Upper lobe of right lung (tissue), 1 donor: ENCODE results near the gene PLEKHO1. TPM values are rescaled to one million over a fixed set of nuclear protein-coding genes. Genes with fewer than 3 reads are reported as not detected.

Experiments
- ATAC-seq: fragments of 200-7000 bp; cut with Tn5 transposase; one replicate; pipeline ENCODE4 v1.9.1; 2020; ENCODE audit warnings: mild to moderate bottlenecking, moderate library complexity
- DNase-seq: peaks from one replicate; pipeline ENCODE4 v3.0.0-alpha.2; 2020
- H3K27ac ChIP-seq: fragments of 200-600 bp; one replicate; pipeline ENCODE4 v1.8.0; 2022
- H3K27me3 ChIP-seq: fragments of 200-600 bp; one replicate; pipeline ENCODE4 v1.8.0; 2022; ENCODE audit warnings: mild to moderate bottlenecking
- H3K36me3 ChIP-seq: fragments of 200-600 bp; one replicate; pipeline ENCODE4 v1.8.0; 2022
- H3K4me1 ChIP-seq: fragments of 200-600 bp; one replicate; pipeline ENCODE4 v1.8.0; 2022
- H3K4me3 ChIP-seq: fragments of 200-600 bp; one replicate; pipeline ENCODE4 v1.8.0; 2022; ENCODE audit warnings: mild to moderate bottlenecking
- H3K9me3 ChIP-seq: fragments of 200-600 bp; one replicate; pipeline ENCODE4 v1.8.0; 2022
- intact Hi-C: fragments of 100-400 bp; cut with DNase I; formaldehyde crosslinking; loops from one replicate; pipeline ENCODE4 v1.11.0; 2022
- total RNA-seq: library from RNA; stranded (reverse); fragmentation: NEBNext Ultra II Directional; extraction: Animal tissue kit (Norgen Biotek cat#: 25700); gene quantifications from one replicate; pipeline ENCODE4 v1.2.1, GENCODE V29; 2021
- TF ChIP-seq, protein P1 (sequence below): fragments of 200-600 bp; IDR thresholded peaks from one replicate; pipeline ENCODE4 v1.8.0; 2022; ENCODE audit warnings: antibody characterized with exemption
- donor health status: DM: no; HTN: yes; CAD: no; lungs with severe emphysema.

Gene PLEKHO1
- total RNA-seq, 1 donor from 2014 or later = 44.5 TPM

GRCh38 chr1:150150133-150151021 lies 661 bp downstream of the PLEKHO1 start:
- intact Hi-C loops = loop anchor here (10.0 kb wide), 1 partner anchor 76 kb away; no protein-coding TSS in a partner anchor
- peak; percentile 75 for DNase-seq
- peaks cover 8% of the 10 kb centered on the region for H3K36me3 ChIP-seq
- H3K4me3 ChIP-seq = peak overlapping the region; percentile 70
- peaks cover 13% of the 10 kb centered on the region for H3K4me1 ChIP-seq
- no peaks in the 10 kb centered on the region for H3K27me3 ChIP-seq
- no peak for ATAC-seq
- peak overlapping the region; percentile 82 for H3K27ac ChIP-seq
- no peaks in the 10 kb centered on the region for H3K9me3 ChIP-seq
- TF ChIP-seq, protein P1, sequence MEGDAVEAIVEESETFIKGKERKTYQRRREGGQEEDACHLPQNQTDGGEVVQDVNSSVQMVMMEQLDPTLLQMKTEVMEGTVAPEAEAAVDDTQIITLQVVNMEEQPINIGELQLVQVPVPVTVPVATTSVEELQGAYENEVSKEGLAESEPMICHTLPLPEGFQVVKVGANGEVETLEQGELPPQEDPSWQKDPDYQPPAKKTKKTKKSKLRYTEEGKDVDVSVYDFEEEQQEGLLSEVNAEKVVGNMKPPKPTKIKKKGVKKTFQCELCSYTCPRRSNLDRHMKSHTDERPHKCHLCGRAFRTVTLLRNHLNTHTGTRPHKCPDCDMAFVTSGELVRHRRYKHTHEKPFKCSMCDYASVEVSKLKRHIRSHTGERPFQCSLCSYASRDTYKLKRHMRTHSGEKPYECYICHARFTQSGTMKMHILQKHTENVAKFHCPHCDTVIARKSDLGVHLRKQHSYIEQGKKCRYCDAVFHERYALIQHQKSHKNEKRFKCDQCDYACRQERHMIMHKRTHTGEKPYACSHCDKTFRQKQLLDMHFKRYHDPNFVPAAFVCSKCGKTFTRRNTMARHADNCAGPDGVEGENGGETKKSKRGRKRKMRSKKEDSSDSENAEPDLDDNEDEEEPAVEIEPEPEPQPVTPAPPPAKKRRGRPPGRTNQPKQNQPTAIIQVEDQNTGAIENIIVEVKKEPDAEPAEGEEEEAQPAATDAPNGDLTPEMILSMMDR = no peak

GRCh38 chr1:150151291-150152181 lies 1.8 kb downstream of the PLEKHO1 start:
- intact Hi-C loops = loop anchor here (10.0 kb wide), 1 partner anchor 77 kb away; no protein-coding TSS in a partner anchor
- H3K36me3 ChIP-seq = peaks cover 20% of the 10 kb centered on the region
- TF ChIP-seq, protein P1 = no peak
- H3K4me3 ChIP-seq = peak overlapping the region; percentile 70
- peaks cover 13% of the 10 kb centered on the region for H3K4me1 ChIP-seq
- DNase-seq (no peak), ATAC-seq (peak; percentile 33)
- H3K9me3 ChIP-seq = no peaks in the 10 kb centered on the region
- H3K27ac ChIP-seq = peak overlapping the region; percentile 82
- H3K27me3 ChIP-seq = no peaks in the 10 kb centered on the region

GRCh38 chr1:150152182-150152536 lies 2.4 kb downstream of the PLEKHO1 start:
- DNase-seq (no peak), ATAC-seq (peak; percentile 44)
- Histone ChIP-seq H3K27ac (peak overlapping the region; percentile 82), H3K27me3 (no peaks in the 10 kb centered on the region), H3K9me3 (no peaks in the 10 kb centered on the region), H3K36me3 (peaks cover 26% of the 10 kb centered on the region), H3K4me3 (peak overlapping the region; percentile 70), H3K4me1 (peaks cover 13% of the 10 kb centered on the region)
- TF ChIP-seq, protein P1 = no peak
- intact Hi-C loops = loop anchor here (10.0 kb wide), 1 partner anchor 77 kb away; no protein-coding TSS in a partner anchor

- ATAC-seq = no peak
- TF ChIP-seq, protein P1 = no peak
- DNase-seq = no peak
- Histone ChIP-seq H3K27ac (no peak overlapping the region), H3K36me3 (peaks cover 34% of the 10 kb centered on the region), H3K27me3 (no peaks in the 10 kb centered on the region), H3K9me3 (no peaks in the 10 kb centered on the region), H3K4me3 (no peak overlapping the region), H3K4me1 (peaks cover 13% of the 10 kb centered on the region)
- intact Hi-C loops = loop anchor here (10.0 kb wide), 1 partner anchor 78 kb away; no protein-coding TSS in a partner anchor
These were observed 3.2 kb downstream of the PLEKHO1 start for GRCh38 chr1:150152772-150153456.

- Histone ChIP-seq H3K36me3 (peaks cover 38% of the 10 kb centered on the region), H3K27me3 (no peaks in the 10 kb centered on the region), H3K4me1 (peaks cover 16% of the 10 kb centered on the region), H3K27ac (no peak overlapping the region), H3K9me3 (no peaks in the 10 kb centered on the region), H3K4me3 (no peak overlapping the region)
- TF ChIP-seq, protein P1 = no peak
- no peak for ATAC-seq
- intact Hi-C loops = loop anchor here (10.0 kb wide), 1 partner anchor 79 kb away; no protein-coding TSS in a partner anchor
- no peak for DNase-seq
These were observed 4.4 kb downstream of the PLEKHO1 start for GRCh38 chr1:150154143-150154542.
